A549 (cell line): ENCODE data around the gene REG1A. TPM values are rescaled to one million over a fixed set of nuclear protein-coding genes. Genes with fewer than 3 reads are reported as not detected.

Source experiments
- ATAC-seq, 2 experiments: fragments of 200-7000 bp in 1 of 2; fragments of >200 bp in 1 of 2; cut with Nextera tagmentation in 1 of 2; cut with Tn5 transposase in 1 of 2; 3 replicates each; pipeline versions ENCODE4 v1.8.0 to v1.9.1; 2018 to 2020; ENCODE audit warnings: mild to moderate bottlenecking in 1 of 2, moderate library complexity in 1 of 2
- CTCF ChIA-PET: fragments of 300-600 bp; sonication (Branson Sonifier 250); formaldehyde crosslinking; extraction: SDS; loops from one replicate; lab custom pipeline; 2021; ENCODE audit warnings: antibody characterized with exemption, inconsistent platforms; lab: Yijun Ruan, JAX
- POLR2A ChIA-PET: fragments of 350-600 bp; formaldehyde crosslinking; extraction: SDS; loops from one replicate; lab custom pipeline; 2021; ENCODE audit warnings: antibody characterized with exemption, inconsistent platforms; lab: Yijun Ruan, JAX
- DNase-seq, 2 experiments: peaks; one replicate each; pipeline versions ENCODE4 v3.0.0 to v3.0.0-alpha.2; 2011 to 2016; ENCODE audit warnings: low read depth in 1 of 2, low spot score in 1 of 2
- FAIRE-seq: peaks from 2 replicates; lab custom pipeline; 2011; peaks lifted over from hg19 to GRCh38; lab: Jason Lieb, UNC
- H3K27ac ChIP-seq, 2 experiments: fragments of >200 bp; sonication (Bioruptor Twin); formaldehyde crosslinking; 3 replicates each; pipeline ENCODE4 v1.5.1; 2016 to 2017
- H3K4me1 ChIP-seq: fragments of >200 bp; sonication (Bioruptor Twin); formaldehyde crosslinking; 3 replicates; pipeline ENCODE4 v1.6.1; 2016
- H3K4me2 ChIP-seq: fragments of >200 bp; sonication (Bioruptor Twin); formaldehyde crosslinking; 3 replicates; pipeline ENCODE4 v1.6.1; 2016
- H3K4me3 ChIP-seq: fragments of >200 bp; sonication (Bioruptor Twin); formaldehyde crosslinking; 3 replicates; pipeline ENCODE4 v1.5.1; 2016
- H3K9me3 ChIP-seq: fragments of >200 bp; sonication (Bioruptor Twin); formaldehyde crosslinking; 3 replicates; pipeline ENCODE4 v1.6.1; 2016
- CEBPB ChIP-seq, 2 experiments: fragments of >200 bp in 1 of 2; sonication (Bioruptor Twin) in 1 of 2; formaldehyde crosslinking in 1 of 2; IDR thresholded peaks; 2 replicates each; pipeline ENCODE4 v1.6.1; 2012 to 2016
- CHD2 ChIP-seq: fragments of 150-350 bp; IDR thresholded peaks from 2 replicates; pipeline ENCODE4 v1.6.1; 2014; ENCODE audit warnings: low read length; ENCODE audit not compliant: partially characterized antibody
- EHF ChIP-seq: fragments of 250-450 bp; sonication (Bioruptor Pico); IDR thresholded peaks from 2 replicates; pipeline ENCODE4 v1.5.0; 2020; ENCODE audit warnings: mild to moderate bottlenecking
- EP300 ChIP-seq, 2 experiments: fragments of >200 bp; sonication (Bioruptor Twin); formaldehyde crosslinking; IDR thresholded peaks; 2 replicates in 1 of 2; 3 replicates in 1 of 2; pipeline ENCODE4 v1.6.1; 2016 to 2017
- FOSB ChIP-seq: fragments of 250-450 bp; sonication (Bioruptor Pico); IDR thresholded peaks from 2 replicates; pipeline ENCODE4 v1.5.0; 2020; ENCODE audit warnings: mild to moderate bottlenecking, moderate library complexity
- FOSL2 ChIP-seq, 2 experiments: fragments of 450-650 bp in 1 of 2; fragments of >200 bp in 1 of 2; sonication (Bioruptor Twin) in 1 of 2; formaldehyde crosslinking; IDR thresholded peaks; 2 replicates each; pipeline versions ENCODE4 v1.5.0 to v1.6.1; 2016 to 2020; ENCODE audit warnings: mild to moderate bottlenecking in 1 of 2, moderate library complexity in 1 of 2
- FOXS1 ChIP-seq: fragments of 250-450 bp; sonication (Bioruptor Pico); IDR thresholded peaks from 2 replicates; pipeline ENCODE4 v1.5.0; 2020; ENCODE audit warnings: mild to moderate bottlenecking, moderate library complexity
- GATA3 ChIP-seq: IDR thresholded peaks from 2 replicates; pipeline ENCODE4 v1.6.1; 2012; ENCODE audit warnings: borderline replicate concordance
- HES2 ChIP-seq: fragments of >200 bp; sonication (Bioruptor Twin); formaldehyde crosslinking; IDR thresholded peaks from 2 replicates; pipeline ENCODE4 v1.6.1; 2016
- HOXB13 ChIP-seq: fragments of 250-450 bp; sonication (Bioruptor Pico); IDR thresholded peaks from 2 replicates; pipeline ENCODE4 v1.5.0; 2020; ENCODE audit warnings: low read depth, mild to moderate bottlenecking, moderate library complexity
- HOXB5 ChIP-seq: fragments of 250-450 bp; sonication (Bioruptor Pico); IDR thresholded peaks from 2 replicates; pipeline ENCODE4 v1.5.0; 2020; ENCODE audit warnings: mild to moderate bottlenecking, moderate library complexity
- MAFK ChIP-seq: fragments of 450-650 bp; IDR thresholded peaks from 2 replicates; pipeline ENCODE4 v1.6.1; 2014; ENCODE audit not compliant: partially characterized antibody
- POLR2A ChIP-seq: IDR thresholded peaks from 2 replicates; pipeline ENCODE4 v1.6.1; 2012; ENCODE audit warnings: mild to moderate bottlenecking, low read length
- RAD21 ChIP-seq, 2 experiments: fragments of >200 bp in 1 of 2; sonication (Bioruptor Twin) in 1 of 2; formaldehyde crosslinking in 1 of 2; IDR thresholded peaks in 1 of 2; conservative IDR thresholded peaks in 1 of 2; 2 replicates in 1 of 2; 3 replicates in 1 of 2; pipeline ENCODE4 v1.6.1; 2012 to 2018; ENCODE audit warnings: inconsistent platforms in 1 of 2
- RFX5 ChIP-seq: fragments of 450-650 bp; IDR thresholded peaks from 2 replicates; pipeline ENCODE4 v1.7.1; 2014; ENCODE audit warnings: antibody characterized with exemption, mild to moderate bottlenecking, moderate library complexity
- WGBS: methylation state at CpG from one replicate; pipeline ENCODE4 v1.1.6; 2017; ENCODE audit errors: missing lambda C conversion rate; 5-methylcytosine and 5-hydroxymethylcytosine counted together
- polyA plus RNA-seq, 4 experiments: library from polyadenylated mRNA; depleted of rRNA in 3 of 4; stranded (reverse); fragments of >200 nt; fragmentation: RNase III in 1 of 4; extraction: RNeasy Plus Mini Kit Qiagen cat#74134 plus additional on column Dnase treatment in 1 of 4; gene quantifications; 2 replicates in 3 of 4; 3 replicates in 1 of 4; pipeline ENCODE4 v1.2.3, GENCODE V29; 2011 to 2017

The REG1A gene
- polyA plus RNA-seq, 2 of the 4 experiments (the other 2 are of a cell fraction): not detected

- H3K4me2 ChIP-seq: no peak overlapping the region
- POLR2A ChIA-PET: no interaction called here
- no peaks in the 10 kb centered on the region for H3K4me1 ChIP-seq
- no peak for TF ChIP-seq RFX5
- no peak for TF ChIP-seq POLR2A
- no peak for TF ChIP-seq GATA3
- TF ChIP-seq CEBPB (IDR thresholded peaks at IDR 0.05): no peak
- no peak for TF ChIP-seq RAD21 (conservative IDR thresholded peaks at IDR 0.05 in 1 of 2, IDR thresholded peaks at IDR 0.05 in 1 of 2)
- TF ChIP-seq EHF (CRISPR knock-in tag): no peak
- no peak for TF ChIP-seq CHD2
- H3K27ac ChIP-seq: no peak overlapping the region
- FAIRE-seq (no peak), ATAC-seq (no peak), DNase-seq (no peak)
- CTCF ChIA-PET: no interaction called here
- no peaks in the 10 kb centered on the region; the same call in 2 of the 3 replicates for H3K9me3 ChIP-seq
- WGBS: 4% methylated on average over 2 of the region's 2 CpGs
- H3K4me3 ChIP-seq: no peak overlapping the region
Measured at GRCh38 chr2:79162132-79162531, 41.8 kb downstream of the REG1A start.

DNA sequence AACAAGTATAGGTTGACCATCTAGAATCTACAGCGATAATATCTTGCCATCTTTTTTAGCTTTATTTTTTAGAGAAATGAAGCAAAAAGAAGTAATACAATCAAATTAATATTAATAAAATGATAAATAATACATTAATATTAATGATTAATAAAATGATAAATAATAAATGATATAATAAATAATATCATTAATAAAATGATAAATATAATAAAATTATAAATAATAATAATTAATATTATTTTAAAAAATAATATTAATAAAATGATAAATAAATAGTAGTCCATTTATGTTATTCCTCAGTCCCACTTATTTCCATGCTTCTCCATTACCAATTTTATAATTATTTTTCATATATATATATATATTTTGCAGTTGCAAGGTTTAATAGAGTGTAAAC, 42.5 kb downstream of the REG1A start:
- no peak for DNase-seq
- no peak for FAIRE-seq
- H3K27ac ChIP-seq: no peak overlapping the region
- ChIA-PET CTCF (no interaction called here), POLR2A (no interaction called here)
- ATAC-seq: no peak
- H3K4me3 ChIP-seq: no peak overlapping the region
- H3K4me2 ChIP-seq: no peak overlapping the region
- 82% methylated on average over 1 of the region's 1 CpG for WGBS
- H3K4me1 ChIP-seq: no peaks in the 10 kb centered on the region
- H3K9me3 ChIP-seq: no peaks in the 10 kb centered on the region; the same call in 2 of the 3 replicates
- TF ChIP-seq POLR2A (no peak), EP300 (IDR thresholded peaks at IDR 0.05) (no peak), HES2 (no peak), HOXB5 (no peak), FOSB (CRISPR knock-in tag) (no peak), HOXB13 (CRISPR knock-in tag) (no peak), MAFK (no peak), FOSL2 (IDR thresholded peaks at IDR 0.05) (no peak), FOSL2 (CRISPR knock-in tag; IDR thresholded peaks at IDR 0.05) (no peak)

DNA sequence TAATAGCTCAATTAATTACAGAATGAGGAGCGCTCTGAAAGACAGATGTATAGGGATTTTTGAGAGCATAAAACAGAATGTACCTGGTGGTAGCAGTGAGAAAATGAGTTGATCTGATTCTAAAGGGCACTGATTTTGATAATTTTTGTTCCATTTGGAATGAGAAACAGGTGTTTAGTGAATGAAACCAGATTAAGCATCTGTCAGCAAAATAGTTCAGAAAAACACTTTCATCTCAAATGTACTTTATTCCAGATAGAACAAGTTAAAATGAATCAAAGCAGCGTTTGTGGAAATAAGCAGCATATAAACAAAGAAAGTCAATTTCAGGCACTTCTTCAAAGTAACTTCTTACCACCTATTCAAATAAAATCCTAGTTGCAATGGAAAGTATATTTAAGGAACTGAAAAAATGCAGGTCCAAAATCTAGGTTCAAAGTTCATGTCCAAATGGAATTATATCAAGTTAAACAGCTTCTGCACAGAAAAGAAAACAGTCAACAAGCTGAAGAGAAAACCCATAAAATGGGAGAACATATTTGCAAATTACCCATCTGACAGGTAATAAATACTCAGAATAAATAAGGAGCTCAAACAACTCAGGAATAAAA, 51.2 kb downstream of the REG1A start:
- WGBS: 41% methylated on average over 2 of the region's 2 CpGs
- H3K4me3 ChIP-seq: no peak overlapping the region
- H3K4me2 ChIP-seq: no peak overlapping the region
- H3K9me3 ChIP-seq: 0 out of 3 replicates have a peak, but pooled peaks cover 5% of the 10 kb centered on the region
- no peak overlapping the region for H3K27ac ChIP-seq
- TF ChIP-seq MAFK (peak; percentile 76), FOXS1 (CRISPR knock-in tag) (no peak)
- TF ChIP-seq, all 56 proteins: peak for 1
- DNase-seq (no peak), ATAC-seq (no peak), FAIRE-seq (no peak)
- ChIA-PET CTCF (no interaction called here), POLR2A (no interaction called here)
- H3K4me1 ChIP-seq: no peaks in the 10 kb centered on the region

Other genes with a start within 250 kb of the REG1A start
- not detected in 2 replicates for gene REG3G, start 94.8 kb upstream of the REG1A start, polyA plus RNA-seq (2011; rRNA removed)
- not detected in 3 replicates for gene REG3G, start 94.8 kb upstream of the REG1A start, polyA plus RNA-seq (2017; fragmentation: RNase III; extraction: RNeasy Plus Mini Kit Qiagen cat#74134 plus additional on column Dnase treatment)
- gene REG1B, start 32.5 kb upstream of the REG1A start, polyA plus RNA-seq (2011; rRNA removed): not detected in 2 replicates
- gene REG1B, start 32.5 kb upstream of the REG1A start, polyA plus RNA-seq (2017; fragmentation: RNase III; extraction: RNeasy Plus Mini Kit Qiagen cat#74134 plus additional on column Dnase treatment): not detected in 3 replicates
- gene REG3A, start 39.3 kb downstream of the REG1A start, polyA plus RNA-seq (2011; rRNA removed): not detected in 2 replicates
- not detected in 3 replicates for gene REG3A, start 39.3 kb downstream of the REG1A start, polyA plus RNA-seq (2017; fragmentation: RNase III; extraction: RNeasy Plus Mini Kit Qiagen cat#74134 plus additional on column Dnase treatment)